Stimulated activated CD8-positive, alpha-beta memory T cell treated with anti-CD3 and anti-CD28 coated beads, Interleukin-15, amount 100 ng/mL, for 4 hours (primary cell): ENCODE measurements around the gene TNFRSF14.

Experiments
- DNase-seq, 2 donors: peaks; one replicate each; pipeline ENCODE4 v3.0.0-alpha.2; 2020; ENCODE audit warnings: low read depth in 2 of 2

Gene TNFRSF14

DNA sequence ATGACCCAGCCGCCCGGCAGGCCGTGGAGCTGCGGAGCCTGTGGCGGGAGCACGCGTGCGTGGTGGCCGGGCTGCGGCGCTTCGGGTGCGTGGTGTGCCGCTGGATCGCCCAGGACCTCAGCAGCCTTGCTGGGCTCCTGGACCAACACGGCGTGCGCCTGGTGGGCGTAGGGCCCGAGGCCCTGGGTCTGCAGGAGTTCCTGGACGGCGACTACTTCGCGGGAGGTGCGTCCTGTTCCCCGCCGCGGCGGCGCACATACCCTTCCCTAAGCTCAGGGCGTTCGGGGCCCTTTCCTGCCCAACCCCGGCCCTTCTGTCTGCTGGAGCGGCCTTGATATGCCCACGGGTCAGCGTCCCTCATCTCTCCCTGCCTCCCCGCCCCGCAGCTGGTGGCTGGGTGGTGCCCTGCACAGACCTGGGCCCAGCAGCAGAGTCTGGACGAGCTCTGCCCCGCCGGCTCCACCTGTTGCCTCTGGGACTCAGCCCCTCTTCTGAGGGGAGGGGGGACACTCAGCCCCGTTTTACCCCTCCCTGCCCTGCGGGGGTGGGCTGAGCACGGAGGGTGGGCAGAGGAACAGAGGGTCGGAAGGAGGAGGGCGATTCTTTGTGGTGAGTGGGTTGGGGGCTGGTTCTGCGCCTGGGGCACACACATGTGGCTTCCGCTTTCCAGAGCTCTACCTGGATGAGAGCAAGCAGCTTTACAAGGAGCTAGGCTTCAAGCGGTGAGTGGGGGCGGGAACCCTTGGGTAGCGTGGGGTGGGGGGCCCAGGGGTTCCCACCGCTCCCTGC, 31.1 kb downstream of the TNFRSF14 start:
- no peak for DNase-seq

DNA sequence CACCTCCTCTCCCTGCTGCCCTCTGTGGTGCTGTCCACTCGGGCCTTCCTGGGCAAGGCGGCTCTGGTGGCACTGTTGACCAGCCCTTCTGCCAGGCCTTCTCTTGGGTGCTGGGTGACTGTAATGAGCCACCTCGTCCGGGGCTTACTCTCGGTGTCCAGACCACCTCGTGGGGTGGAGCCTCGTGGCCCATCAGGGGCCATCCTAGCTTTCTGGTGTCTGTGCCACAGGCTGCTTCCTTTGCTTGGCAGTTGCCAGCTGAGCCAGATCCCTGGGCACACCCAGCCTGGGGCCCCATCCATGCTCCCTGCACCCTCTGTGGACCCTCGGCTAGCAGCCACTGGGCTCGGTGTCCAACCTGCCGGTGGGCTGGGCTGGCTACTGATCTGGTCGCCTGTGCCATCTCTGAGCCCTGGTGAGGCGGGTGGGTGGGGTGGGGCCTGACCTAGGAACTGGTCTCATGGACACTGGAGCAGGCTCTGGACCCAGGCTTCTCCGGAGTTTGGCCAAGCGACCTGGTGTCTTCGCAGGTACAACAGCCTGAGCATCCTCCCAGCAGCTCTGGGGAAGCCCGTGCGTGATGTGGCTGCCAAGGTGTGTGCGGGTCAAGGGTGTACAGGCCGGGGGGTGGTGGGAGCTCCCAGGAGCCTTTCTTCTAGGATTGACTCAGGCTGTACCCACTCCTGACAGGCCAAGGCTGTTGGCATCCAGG, 31.8 kb downstream of the TNFRSF14 start:
- DNase-seq = no peak

DNA sequence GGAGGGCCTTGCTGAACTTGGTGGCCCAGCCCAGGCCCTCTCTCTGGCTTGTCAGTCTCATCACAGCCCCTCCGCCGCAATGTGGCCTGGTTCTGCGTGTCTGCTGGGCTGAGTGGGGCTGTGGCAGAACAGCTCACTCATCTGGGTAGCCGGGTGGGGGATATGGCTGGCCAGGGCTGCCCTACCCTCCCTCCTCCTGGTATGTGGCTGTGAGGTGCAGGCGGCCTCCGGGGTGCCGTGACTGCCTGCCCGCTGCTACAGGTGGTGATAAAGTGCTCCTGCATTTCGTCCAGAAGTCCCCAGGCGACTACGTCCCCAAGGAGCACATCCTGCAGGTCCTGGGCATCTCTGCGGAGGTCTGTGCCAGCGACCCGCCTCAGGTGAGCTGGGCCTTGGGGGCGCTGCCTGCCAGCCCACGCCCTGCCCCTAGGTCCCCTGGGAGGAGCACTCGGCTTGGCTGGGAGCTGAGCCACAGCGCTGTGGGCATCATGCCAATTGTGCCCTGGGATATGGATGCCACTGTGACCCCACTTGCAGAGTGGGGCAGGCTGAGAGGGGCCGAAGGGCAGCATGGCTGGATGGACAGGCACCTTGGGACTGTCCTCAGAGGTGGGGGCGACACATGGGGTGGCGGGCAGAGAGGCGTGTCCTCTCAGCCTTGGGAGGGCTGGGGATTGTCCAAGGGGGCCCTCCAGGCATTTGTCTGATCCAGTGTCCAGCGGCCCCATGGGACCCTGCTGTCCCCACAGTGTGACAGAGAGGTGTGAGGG, 32.7 kb downstream of the TNFRSF14 start:
- no peak for DNase-seq

DNA sequence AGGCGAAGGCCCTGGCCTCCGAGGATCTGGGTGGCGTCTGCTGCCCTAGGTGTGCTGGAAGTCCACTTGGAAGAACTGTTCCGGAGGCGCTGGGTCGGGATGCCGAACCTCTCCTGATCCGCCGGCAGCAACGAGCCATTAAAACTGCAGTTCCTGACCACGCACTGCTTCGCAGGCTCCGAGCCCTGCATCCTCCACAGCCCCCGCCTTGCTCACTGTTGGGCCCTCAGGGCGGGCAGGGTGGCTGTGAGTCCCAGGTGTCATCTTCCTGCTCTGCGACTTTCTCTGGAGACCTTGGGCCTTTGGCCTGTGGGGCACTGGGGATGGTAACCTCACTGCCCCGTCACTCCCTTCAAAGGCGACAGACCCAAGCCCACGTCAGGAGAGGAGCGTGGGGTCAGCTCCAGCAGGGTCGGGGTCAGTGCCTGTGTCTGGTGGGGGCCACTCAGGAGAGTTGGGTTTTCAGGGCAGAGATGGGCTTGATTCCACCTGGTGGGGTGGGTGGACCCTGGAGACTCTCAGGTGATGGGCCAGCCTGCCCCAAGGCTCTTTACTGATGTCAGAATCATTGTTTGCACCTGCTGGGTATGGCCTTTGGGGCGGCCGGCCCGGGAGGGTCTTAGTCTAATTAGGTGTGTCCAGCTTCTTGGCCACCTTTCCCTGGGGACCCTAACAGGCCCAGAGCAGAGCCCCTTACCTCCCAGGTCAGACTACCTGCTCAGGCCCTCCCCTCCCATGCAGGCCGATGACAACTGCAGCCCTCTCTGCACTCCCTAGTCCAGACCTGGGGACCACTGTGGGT, 33.5 kb downstream of the TNFRSF14 start:
- no peak for DNase-seq

DNA sequence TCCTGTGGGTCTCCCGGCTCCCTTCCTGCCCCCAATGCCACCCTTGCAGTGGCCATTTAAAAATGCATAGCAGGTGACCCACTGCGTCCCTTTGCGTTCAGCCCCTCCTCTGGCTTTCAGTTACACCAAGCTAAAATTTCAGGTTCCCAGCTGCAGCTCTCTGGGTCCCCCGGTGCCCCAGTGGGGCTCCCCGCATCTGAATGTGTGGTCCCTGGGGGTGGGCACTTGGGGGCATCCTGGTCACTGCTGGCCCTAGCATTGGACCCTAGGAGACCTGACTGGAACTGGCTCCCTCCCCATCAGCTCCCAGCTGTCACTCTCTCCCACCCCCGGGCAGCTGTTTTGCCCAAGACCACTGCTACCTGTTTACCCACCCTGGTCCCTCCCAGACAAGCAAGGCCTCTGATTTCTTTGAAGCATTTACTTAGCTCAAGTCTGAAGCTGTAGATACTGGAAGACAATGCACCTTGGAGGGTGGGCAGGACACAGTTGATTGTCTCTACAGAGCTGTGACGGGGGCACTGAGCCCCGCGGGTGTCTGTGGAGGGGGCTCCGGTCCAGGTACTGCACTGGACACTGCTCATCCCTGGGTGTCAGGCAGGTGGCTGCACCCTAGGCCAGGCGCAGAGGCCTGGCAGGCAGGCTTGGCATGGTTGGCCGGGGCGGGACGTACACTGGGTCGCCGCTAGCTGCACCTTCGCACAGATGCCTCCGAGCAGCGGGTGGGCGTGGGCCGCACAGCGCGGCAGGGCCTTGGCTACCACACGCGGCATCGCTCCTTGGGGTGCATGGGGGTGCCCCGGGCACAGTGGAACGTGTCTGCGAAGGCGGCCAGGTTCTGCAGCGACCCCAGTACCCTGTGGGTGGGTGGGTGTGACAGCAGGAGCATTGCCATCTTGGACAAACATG, 34.3 kb downstream of the TNFRSF14 start:
- no peak for DNase-seq

DNA sequence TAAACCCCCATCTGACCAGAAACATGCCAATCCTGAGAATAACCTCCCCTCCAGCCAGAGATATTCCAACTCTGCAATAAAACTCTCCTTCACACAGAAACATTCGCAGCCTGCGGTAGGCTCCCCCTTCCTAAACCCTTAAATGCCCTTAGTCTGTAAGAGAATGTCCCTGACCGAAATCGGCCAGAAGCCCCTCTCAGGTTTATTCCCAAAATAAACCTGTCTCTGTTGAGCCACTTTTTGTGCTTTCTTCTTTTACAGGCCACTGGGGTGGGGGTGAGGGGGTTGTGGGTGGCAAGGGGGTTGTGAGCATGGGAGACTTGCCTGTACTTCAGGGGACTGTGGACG, 35.0 kb downstream of the TNFRSF14 start:
- DNase-seq = no peak

DNA sequence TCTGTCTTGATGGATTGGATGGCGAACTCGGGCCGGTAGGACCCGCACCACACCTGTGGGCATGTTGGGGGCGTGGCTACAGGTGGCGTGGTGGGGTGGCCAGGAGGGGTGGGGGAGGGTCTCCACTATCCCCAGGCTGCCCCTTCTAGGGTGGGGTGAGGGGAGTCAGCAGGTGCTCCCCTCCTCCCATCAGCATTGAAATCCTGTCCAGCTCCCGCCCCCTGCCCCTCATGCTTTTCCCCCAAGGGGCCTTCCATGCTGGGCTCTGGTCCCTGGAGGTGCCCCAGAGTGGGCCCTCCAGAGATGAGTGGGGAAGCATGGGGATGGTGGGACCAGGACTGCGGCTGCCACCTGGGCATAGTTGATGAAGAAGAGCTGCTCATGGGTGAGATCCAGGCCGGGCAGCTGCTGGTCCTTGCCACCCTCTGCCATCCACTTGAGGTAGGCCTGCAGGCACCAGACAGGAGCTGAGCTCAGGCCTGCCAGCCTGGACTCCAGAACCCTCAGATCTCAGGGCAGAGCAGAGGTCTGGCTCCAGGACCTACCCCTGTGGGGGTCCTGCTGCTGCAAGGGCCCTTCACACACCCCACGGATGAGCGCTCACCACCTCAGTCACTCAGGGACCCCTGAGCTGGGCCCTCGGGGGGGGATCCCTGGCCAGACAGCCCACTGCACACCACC, 35.5 kb downstream of the TNFRSF14 start:
- DNase-seq = no peak

DNA sequence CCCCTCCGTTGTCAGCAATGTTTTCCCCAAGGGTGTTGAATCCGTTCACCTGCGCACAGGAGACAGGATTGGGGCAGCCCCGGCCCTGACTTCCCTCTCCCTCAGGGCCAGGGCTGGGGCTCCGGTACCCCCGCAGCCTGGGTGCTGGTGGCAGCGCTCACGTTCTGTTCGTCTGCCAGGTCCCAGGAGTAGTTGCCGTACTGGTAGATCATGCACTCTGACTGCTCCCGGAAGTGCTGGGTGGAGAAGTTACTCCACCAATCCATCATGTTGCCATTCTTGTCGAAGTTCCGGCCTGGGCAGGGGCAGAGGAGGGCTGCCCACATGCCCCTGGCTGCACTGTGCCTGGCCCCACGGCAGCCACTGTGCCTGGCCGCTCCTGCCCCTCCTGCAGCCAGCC, 36.5 kb downstream of the TNFRSF14 start:
- no peak for DNase-seq

DNA sequence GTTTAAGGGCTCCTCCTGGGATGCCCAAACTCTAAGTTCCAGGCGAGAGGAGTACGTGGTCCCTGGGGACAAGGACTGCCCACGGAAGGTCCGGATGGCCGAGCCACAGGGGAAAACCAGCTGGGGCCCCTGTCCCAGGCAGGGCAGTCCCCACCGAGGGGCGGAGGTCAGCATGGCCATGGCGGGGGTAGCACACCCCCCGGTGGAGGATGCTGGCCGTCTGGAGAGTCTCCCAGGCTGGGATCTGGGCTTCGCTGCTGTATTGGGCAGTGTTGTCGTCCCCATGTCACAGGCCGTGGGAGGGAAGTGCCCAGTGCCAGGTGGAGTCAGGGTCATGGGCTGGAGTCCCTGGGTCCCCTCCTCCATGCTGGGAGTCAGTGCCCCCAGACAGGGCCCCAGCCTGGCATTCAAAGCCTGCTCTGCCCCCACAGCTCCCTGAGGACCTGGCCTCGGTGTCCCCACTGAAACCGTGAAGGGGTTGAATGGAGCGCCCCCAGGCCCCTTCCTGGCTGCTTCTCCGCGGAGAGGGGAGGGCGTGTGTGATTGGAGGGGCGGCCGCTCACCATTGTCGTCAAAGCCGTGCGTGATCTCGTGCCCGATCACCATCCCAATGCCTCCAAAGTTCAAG, 37.2 kb downstream of the TNFRSF14 start:
- DNase-seq = no peak

DNA sequence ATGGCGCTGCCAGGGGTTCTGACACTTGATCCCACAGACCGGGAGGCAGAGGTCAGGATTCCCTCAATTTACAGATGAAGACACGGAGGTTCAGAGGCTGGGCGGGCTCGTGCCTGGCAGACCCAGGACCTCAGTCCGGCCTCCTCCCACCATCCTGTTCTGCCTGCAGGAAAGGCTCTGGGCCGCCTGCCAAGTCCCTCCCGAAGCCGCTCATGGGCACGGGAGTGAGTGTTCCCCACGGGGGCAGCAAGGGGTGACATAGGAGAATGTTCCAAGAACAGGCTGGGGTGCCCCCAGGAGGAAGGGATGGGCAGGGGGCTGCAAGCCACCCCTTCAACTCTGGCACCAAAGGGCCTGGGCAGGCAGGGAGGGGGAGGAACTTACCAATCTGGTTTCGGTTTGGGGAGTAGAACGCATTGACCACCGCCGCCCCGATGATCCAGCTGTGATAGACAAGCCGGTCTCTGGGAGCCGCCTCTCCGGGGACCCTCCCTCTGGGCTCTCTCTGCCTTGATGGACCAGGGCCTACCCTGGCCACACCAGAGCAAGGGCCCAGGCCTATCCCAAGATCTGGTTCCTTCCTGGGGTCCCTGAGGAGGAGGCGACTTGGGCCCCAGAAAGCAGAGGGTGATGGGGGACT, 38.0 kb downstream of the TNFRSF14 start:
- no peak for DNase-seq

DNA sequence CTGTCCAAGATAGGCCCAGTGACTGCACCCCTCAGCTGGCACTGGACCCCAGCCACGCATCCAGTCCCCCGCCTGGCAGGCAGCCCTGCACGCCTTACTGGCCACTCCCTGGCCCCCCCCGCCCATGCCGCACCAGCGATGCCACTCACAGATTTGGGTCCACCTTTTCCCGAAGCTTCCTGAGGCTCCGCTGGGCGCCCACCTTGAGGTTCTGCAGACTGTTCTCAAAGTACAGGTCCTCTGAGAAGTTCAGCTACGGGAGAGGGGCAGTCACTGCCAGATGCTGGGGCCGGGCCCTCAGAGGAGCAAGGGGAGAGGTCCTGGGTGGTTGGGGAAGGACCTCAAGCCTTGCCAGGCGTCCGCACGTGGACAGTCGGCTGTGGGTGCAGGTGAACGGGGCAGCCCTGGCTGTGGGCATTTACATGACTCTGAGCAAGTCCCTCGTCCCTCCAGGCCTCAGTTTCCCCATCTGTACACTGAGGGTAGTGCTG, 38.5 kb downstream of the TNFRSF14 start:
- DNase-seq = no peak

DNA sequence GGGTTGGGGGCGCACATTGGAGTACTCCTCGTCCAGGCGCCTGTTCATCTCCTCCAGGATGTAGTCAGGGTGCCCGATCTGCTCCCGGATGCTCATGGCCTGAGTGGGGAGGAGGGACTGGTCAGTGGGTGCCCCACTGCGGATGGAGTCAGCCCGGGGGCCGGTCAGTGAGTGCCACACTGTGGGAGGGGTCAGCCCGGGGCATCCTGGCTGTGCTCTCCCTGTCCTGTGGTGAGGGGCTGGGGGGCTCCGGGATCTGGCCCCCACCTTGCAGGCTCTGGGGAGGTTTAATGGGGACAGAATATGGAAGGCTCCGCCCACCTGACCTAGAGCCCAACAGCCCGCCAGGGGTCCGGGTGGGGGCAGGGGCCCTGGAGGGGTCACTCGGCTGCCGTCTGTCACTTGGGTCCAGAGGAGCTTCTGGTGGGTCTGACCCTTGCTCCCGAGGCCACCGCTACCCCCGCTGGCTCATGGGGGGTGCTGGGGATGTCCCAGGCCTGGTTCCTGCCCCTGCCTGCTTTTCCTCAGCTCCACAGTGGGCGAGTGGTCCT, 39.2 kb downstream of the TNFRSF14 start:
- no peak for DNase-seq

DNA sequence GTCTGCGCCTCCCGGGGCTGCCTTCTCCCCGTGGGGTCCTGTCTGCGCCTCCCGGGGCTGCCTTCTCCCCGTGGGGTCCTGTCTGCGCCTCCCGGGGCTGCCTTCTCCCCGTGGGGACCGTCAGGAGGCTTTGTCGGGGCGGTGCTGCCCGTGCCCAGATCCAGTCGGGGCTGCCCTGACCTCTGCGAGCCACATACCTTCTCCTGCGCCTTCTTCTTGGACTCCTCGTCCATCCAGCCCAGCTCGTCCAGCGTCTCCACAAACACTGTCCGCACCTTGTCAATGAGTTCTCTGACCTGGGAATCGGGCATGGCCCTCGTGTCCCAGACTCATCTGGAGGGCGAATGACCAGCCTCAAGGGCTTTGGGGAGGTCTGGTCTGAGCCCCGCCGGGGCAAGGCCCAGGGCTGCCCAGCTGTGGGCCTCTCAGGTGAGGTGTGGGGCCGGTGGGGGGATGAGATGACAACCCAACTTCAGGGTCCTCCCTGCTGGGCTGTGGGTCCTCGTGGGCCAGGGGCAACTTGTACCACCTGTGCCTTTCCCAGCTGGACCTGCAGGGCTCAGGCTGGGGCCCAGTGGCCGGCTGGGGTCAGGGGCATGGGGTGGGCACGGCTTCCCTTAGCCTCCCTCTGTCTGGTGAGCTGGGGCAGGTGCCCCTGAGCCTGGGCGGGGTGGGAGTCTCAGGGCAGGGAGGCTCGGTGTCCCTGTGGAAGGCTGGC, 39.8 kb downstream of the TNFRSF14 start:
- DNase-seq = no peak

DNA sequence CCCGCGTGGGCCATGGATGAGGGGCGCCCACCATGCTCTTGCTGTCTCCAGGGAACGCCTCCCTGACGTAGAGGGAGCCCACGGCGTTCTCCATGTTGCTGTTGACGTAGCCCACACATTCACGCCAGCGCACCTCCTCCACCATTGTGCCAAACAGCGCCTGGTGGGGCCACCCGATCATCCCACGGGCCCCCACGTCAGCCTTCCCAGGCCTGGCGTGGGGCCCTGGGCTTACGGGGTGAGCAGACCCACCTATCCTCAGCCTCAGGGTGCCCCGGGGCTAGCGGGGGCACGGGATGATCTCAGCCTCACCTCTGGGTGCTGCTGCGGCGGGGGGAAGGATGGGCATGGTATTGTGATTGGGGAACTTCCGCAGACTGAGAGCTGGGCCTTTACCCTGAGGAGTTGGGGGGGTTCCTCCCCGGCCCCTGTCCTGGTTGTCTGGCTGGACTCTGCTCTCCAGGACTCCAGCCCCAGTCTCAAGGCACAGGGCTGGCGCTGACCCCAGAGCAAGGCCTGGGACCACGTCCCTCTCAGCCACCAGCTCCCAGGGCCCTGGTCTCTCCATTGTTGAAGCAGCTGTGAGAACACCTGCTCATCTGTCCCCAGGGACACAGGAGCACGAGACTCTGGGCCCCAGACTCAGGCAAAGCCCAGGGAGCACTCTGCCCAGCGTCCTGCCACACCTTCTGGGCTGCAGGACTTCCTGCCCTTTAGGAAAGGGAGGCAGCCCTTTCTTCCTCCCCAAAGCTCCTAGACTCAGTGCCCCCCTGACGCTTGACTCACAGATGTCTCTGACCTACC, 40.6 kb downstream of the TNFRSF14 start:
- no peak for DNase-seq

DNA sequence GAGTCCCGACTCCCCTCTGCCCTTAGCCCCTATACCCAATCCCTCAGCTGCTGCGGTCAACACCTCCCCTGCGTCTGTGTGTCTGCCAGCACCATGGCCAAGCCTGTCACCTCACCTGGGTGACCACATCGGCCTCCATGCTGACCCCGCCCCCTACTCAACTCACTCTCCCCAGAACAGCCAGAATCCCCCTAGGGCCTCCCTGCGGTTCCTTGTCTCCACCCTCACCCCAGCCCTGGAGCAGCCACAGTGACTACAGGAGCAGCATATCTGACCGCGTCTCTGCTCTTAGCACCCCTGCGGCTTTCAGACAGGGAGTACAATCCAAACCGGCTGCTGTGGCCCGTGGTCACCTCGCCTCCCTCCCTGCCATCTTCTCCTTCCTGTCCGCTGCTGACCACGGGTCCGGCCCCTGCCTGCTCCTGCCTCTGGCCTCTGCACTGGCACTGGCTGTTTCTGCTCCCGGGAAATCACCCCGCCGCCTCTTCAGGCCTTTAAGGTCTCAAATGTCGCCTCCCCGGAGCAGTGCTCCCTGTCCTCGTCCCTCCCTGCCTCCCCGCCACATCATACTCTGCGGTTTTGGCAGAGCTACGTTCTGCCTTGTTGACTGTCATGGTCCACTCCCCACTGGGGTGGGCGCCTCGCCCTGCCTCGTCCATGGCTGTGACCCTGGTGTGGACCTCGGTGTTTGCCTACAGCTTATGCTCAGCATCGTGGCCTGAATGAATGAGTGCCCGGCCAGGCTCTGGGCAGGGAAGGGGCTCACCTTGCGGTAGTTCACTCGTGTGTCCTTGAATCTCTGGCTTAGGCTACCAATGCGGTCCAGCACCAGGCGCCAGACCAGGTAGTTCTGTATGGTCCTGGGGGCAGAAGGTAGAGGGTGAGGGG, 41.5 kb downstream of the TNFRSF14 start:
- no peak for DNase-seq

DNA sequence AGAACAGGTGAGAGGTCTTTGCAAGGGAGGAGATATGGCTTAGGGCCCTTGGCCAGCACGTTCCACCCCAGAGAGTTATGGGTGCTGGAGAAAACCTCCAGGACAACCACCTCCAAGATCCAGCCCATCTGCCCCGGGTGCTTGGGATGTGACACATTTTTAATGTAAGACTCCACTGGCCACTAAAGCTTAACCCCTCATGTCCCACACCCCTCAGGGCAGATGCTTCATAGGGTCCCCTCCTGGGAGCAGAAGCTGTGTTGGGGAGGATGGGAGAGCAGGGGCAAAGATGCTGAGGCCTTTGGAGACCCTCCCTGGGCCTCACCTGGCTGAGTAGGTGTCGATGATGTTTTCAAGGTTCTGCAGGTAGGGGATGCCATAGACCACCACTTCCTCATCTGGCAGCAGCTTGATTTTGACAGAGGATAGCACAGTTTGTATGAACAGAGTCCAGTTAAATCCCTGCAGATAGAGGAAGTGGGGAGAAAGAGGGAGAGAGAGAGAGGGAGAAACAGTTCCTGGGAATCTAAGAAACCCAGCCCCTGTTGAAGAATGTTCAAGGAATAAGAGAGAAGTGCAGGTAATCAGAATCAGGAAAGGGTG, 42.3 kb downstream of the TNFRSF14 start:
- no peak for DNase-seq
